ENCODE measurements around the gene ZNF711.

- TF ChIP-seq CTCF (conservative IDR thresholded peaks at IDR 0.05; ENCODE audit: low read length), result no peak
- no peak for TF ChIP-seq EZH2phosphoT487 (IDR thresholded peaks at IDR 0.05; ENCODE audit: borderline replicate concordance)
Observed at GRCh38 chrX:85203461-85203970, 40.3 kb upstream of the ZNF711 start.

Data from Loucy (cell line).